Ishikawa (cell line): Measurements from ENCODE around the gene FBP1.

Source experiments
- EP300 ChIP-seq: IDR thresholded peaks from 2 replicates; pipeline ENCODE4 v1.6.1; 2012; ENCODE audit warnings: borderline replicate concordance
- MAX ChIP-seq: IDR thresholded peaks from 2 replicates; pipeline ENCODE4 v1.6.1; 2012
- NFIC ChIP-seq: IDR thresholded peaks from 2 replicates; pipeline ENCODE4 v1.6.1; 2012
- RAD21 ChIP-seq: IDR thresholded peaks from 2 replicates; pipeline ENCODE4 v1.6.1; 2012; ENCODE audit warnings: low read depth
- REST ChIP-seq: IDR thresholded peaks from 2 replicates; pipeline ENCODE4 v1.6.1; 2012; ENCODE audit warnings: low read depth, mild to moderate bottlenecking
- TEAD4 ChIP-seq: IDR thresholded peaks from 2 replicates; pipeline ENCODE4 v1.6.1; 2012
- ZBTB7A ChIP-seq: IDR thresholded peaks from 2 replicates; pipeline ENCODE4 v1.6.1; 2012; ENCODE audit warnings: low read depth
- TF ChIP-seq, protein P1 (sequence below): IDR thresholded peaks from 2 replicates; pipeline ENCODE4 v1.6.1; 2012

GRCh38 chr9:94624629-94625028, 14.7 kb downstream of the FBP1 start:
- TF ChIP-seq, protein P1, sequence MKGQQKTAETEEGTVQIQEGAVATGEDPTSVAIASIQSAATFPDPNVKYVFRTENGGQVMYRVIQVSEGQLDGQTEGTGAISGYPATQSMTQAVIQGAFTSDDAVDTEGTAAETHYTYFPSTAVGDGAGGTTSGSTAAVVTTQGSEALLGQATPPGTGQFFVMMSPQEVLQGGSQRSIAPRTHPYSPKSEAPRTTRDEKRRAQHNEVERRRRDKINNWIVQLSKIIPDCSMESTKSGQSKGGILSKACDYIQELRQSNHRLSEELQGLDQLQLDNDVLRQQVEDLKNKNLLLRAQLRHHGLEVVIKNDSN = no peak
- TF ChIP-seq NFIC (no peak), REST (no peak), EP300 (no peak), TEAD4 (no peak), RAD21 (no peak), ZBTB7A (no peak), MAX (no peak)
